GM12878 (cell line): ENCODE results near the gene OR7D2. TPM values are rescaled to one million over a fixed set of nuclear protein-coding genes. Genes with fewer than 3 reads are reported as not detected.
"Not testable (repeated sequence)": the region's sequence is repeated elsewhere in the genome, so short reads cannot be mapped to it uniquely, and the experiment has no call there.

Experiments used
- ATAC-seq: fragments of 200-7000 bp; cut with Tn5 transposase; 3 replicates; pipeline ENCODE4 v1.9.1; 2020; ENCODE audit warnings: mild to moderate bottlenecking, moderate library complexity
- BruUV-seq: library from RNA; stranded (reverse); fragments of 400-500 nt; replicated peaks from 2 replicates; lab custom pipeline; 2021; lab: Mats Ljungman, UMichigan
- CTCF ChIA-PET: fragments of 300-600 bp; sonication (Branson Sonifier 250); formaldehyde crosslinking; extraction: SDS; loops from one replicate; lab custom pipeline; 2021; ENCODE audit warnings: inconsistent platforms; lab: Yijun Ruan, JAX
- POLR2A ChIA-PET: fragments of 350-600 bp; formaldehyde crosslinking; extraction: SDS; loops from one replicate; lab custom pipeline; 2021; ENCODE audit warnings: inconsistent platforms; lab: Charles Lee
- RAD21 ChIA-PET: fragments of 300-600 bp; sonication (Branson Sonifier 250); formaldehyde crosslinking; loops from one replicate; lab custom pipeline; 2023; ENCODE audit warnings: antibody characterized with exemption; ENCODE audit not compliant: unreplicated experiment; lab: Charles Lee
- SMC1A ChIA-PET: fragments of 300-600 bp; sonication (Branson Sonifier 250); formaldehyde crosslinking; loops from one replicate; lab custom pipeline; 2023; ENCODE audit not compliant: unreplicated experiment, uncharacterized antibody; lab: Charles Lee
- DNase-seq: peaks from one replicate; pipeline ENCODE4 v3.0.0-alpha.2; 2011; ENCODE audit warnings: low read depth, low spot score
- FAIRE-seq: peaks from 3 replicates; lab custom pipeline; 2011; peaks lifted over from hg19 to GRCh38; lab: Jason Lieb, UNC
- H2AFZ ChIP-seq: 2 replicates; pipeline ENCODE4 v1.6.0; 2011; ENCODE audit warnings: low read depth, low read length, control low read depth; ENCODE audit not compliant: control insufficient read depth
- H3K27ac ChIP-seq: 2 replicates; pipeline ENCODE4 v1.5.1; 2011; ENCODE audit warnings: control low read depth; ENCODE audit not compliant: control insufficient read depth, insufficient read depth
- H3K27me3 ChIP-seq, 2 experiments: replicated peaks in 1 of 2; 2 replicates each; pipeline versions ENCODE4 v1.6.0 to v1.6.1; 2011; ENCODE audit warnings: low read length in 1 of 2; ENCODE audit not compliant: control insufficient read depth in 2 of 2, insufficient read depth in 2 of 2
- H3K36me3 ChIP-seq, 2 experiments: 2 replicates each; pipeline ENCODE4 v1.5.1; 2011; ENCODE audit warnings: low read length in 1 of 2; ENCODE audit not compliant: control insufficient read depth in 2 of 2, insufficient read depth in 2 of 2
- H3K4me1 ChIP-seq: 2 replicates; pipeline ENCODE4 v1.6.1; 2011; ENCODE audit warnings: mild to moderate bottlenecking, low read length, moderate library complexity, mixed read lengths; ENCODE audit not compliant: control insufficient read depth, insufficient read depth
- H3K4me2 ChIP-seq: 2 replicates; pipeline ENCODE4 v1.6.0; 2011; ENCODE audit warnings: control low read depth; ENCODE audit not compliant: control insufficient read depth, insufficient read depth
- H3K4me3 ChIP-seq: fragments of 200-600 bp; sonication (generic); 2 replicates; pipeline ENCODE4 v1.5.1; 2016
- H3K79me2 ChIP-seq: 2 replicates; pipeline ENCODE4 v1.6.0; 2011; ENCODE audit warnings: low read length; ENCODE audit not compliant: control insufficient read depth, insufficient read depth
- H3K9ac ChIP-seq: 2 replicates; pipeline ENCODE4 v1.8.0; 2011; ENCODE audit warnings: low read length, control low read depth, mixed read lengths; ENCODE audit not compliant: control insufficient read depth, insufficient read depth
- H3K9me3 ChIP-seq: replicated peaks from 3 replicates; pipeline ENCODE4 v1.5.1; 2011; ENCODE audit warnings: mild to moderate bottlenecking, low read length; ENCODE audit not compliant: control insufficient read depth, insufficient read depth
- H4K20me1 ChIP-seq: 2 replicates; pipeline ENCODE4 v1.6.0; 2011; ENCODE audit not compliant: control insufficient read depth, insufficient read depth
- DPF2 ChIP-seq: fragments of 450-650 bp; IDR thresholded peaks from 2 replicates; pipeline ENCODE4 v1.6.1; 2017; ENCODE audit warnings: mild to moderate bottlenecking
- ELK1 ChIP-seq: IDR thresholded peaks from 2 replicates; pipeline ENCODE4 v1.6.1; 2012; ENCODE audit warnings: low read depth, low read length, improper control_type of control experiment
- GATAD2B ChIP-seq: fragments of 450-650 bp; conservative IDR thresholded peaks from 2 replicates; pipeline ENCODE4 v1.6.1; 2017; ENCODE audit warnings: low read depth, mild to moderate bottlenecking, moderate library complexity
- NR2F1 ChIP-seq: fragments of 450-650 bp; conservative IDR thresholded peaks from 2 replicates; pipeline ENCODE4 v1.6.1; 2017; ENCODE audit warnings: mild to moderate bottlenecking
- SMAD1 ChIP-seq: fragments of 450-650 bp; IDR thresholded peaks from 2 replicates; pipeline ENCODE4 v1.6.1; 2018; ENCODE audit warnings: mild to moderate bottlenecking, low read depth; ENCODE audit not compliant: partially characterized antibody
- SMAD5 ChIP-seq: IDR thresholded peaks from 2 replicates; pipeline ENCODE4 v1.6.1; 2016; ENCODE audit warnings: antibody characterized with exemption, low read depth
- YBX1 ChIP-seq: fragments of 450-650 bp; IDR thresholded peaks from 2 replicates; pipeline ENCODE4 v1.6.1; 2016; ENCODE audit warnings: antibody characterized with exemption
- ZNF207 ChIP-seq: fragments of 450-650 bp; IDR thresholded peaks from 2 replicates; pipeline ENCODE4 v1.6.1; 2014; ENCODE audit warnings: antibody characterized with exemption, mild to moderate bottlenecking, borderline replicate concordance
- WGBS: methylation state at CpG from one replicate; pipeline ENCODE4 v1.1.6; 2016; ENCODE audit warnings: low lambda C conversion rate; ENCODE audit not compliant: insufficient replicate concordance, insufficient coverage; ENCODE audit errors: missing lambda C conversion rate; 5-methylcytosine and 5-hydroxymethylcytosine counted together
- in situ Hi-C: fragments of 300-500 bp; cut with MboI; formaldehyde crosslinking; loops from 9 replicates; pipeline ENCODE4 v1.14.3; 2018; ENCODE audit warnings: mixed read lengths
- intact Hi-C: fragments of 100-400 bp; cut with micrococcal nuclease; formaldehyde crosslinking; loops from one replicate; pipeline ENCODE4 v1.14.2; 2022; ENCODE audit not compliant: unreplicated experiment
- polyA plus RNA-seq, 11 experiments: library from polyadenylated mRNA; depleted of rRNA in 4 of 11; unstranded in 6 of 11; stranded (reverse) in 5 of 11; fragments of >200 nt; fragmentation: Nextera tagmentation in 4 of 11; fragmentation: Illumina TruSeq in 1 of 11; extraction: Ambion mirVana in 4 of 11; extraction: Trizol in 1 of 11; gene quantifications; 1 replicate in 1 of 11; 2 replicates in 10 of 11; pipeline versions ENCODE4 v1.2.1 to v1.2.3, GENCODE V29; 2011 to 2016; ENCODE audit warnings: inconsistent platforms in 2 of 11, missing spikeins in 2 of 11, low read depth in 1 of 11
- total RNA-seq, 4 experiments: library from RNA; depleted of rRNA in 3 of 4; stranded (reverse); fragments of >200 nt in 3 of 4; fragmentation: Illumina TruSeq in 1 of 4; extraction: Trizol in 1 of 4; gene quantifications; 2 replicates each; pipeline versions ENCODE4 v1.2.1 to v1.2.3, GENCODE V29; 2013 to 2021
- TF ChIP-seq, protein P1 (sequence below): IDR thresholded peaks from 2 replicates; pipeline ENCODE4 v1.6.1; 2012; ENCODE audit warnings: low read depth, low read length, improper control_type of control experiment
- TF ChIP-seq, protein P2 (sequence below): fragments of 450-650 bp; IDR thresholded peaks from 2 replicates; pipeline ENCODE4 v1.6.1; 2017; ENCODE audit warnings: mild to moderate bottlenecking, low read depth, inconsistent platforms; ENCODE audit not compliant: poor library complexity, severe bottlenecking
- TF ChIP-seq, protein P3 (sequence below), 3 experiments: IDR thresholded peaks in 2 of 3; conservative IDR thresholded peaks in 1 of 3; 2 replicates each; pipeline ENCODE4 v1.5.1; 2011; ENCODE audit warnings: low read depth in 3 of 3, low read length in 3 of 3, mild to moderate bottlenecking in 3 of 3, control low read depth in 2 of 3, moderate library complexity in 2 of 3, inconsistent platforms in 1 of 3, mixed read lengths in 1 of 3; ENCODE audit not compliant: control insufficient read depth in 2 of 3, insufficient read depth in 1 of 3; ENCODE audit errors: extremely low read depth in 1 of 3

Gene OR7D2
- total and polyA plus RNA-seq, 10 of the 15 experiments (the other 5 are each of a cell fraction or from before 2014, with no cell fraction given), result 0.04 TPM; not detected in 9

DNA sequence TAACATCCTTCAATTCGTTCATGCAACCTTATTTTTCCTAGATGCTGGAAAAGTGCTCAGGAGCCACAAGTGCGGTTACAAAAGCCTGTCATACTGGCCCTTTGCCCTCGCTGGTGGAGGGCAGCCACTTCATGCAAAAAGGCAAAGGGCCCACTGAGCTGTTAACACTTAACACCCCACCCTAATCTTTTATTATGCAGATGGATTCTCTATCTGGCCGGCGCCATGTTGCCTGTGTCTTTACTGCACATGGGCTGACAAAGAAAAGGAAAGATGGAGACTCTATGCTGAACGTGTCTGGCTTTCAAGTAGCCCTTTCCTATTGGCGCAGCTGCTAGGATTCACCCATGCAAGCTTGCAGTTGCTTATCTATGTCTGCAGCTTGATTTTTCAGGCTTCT is 10.8 kb downstream of the OR7D2 start (continued):
- TF ChIP-seq ZNF207, result no peak
- TF ChIP-seq, protein P1, sequence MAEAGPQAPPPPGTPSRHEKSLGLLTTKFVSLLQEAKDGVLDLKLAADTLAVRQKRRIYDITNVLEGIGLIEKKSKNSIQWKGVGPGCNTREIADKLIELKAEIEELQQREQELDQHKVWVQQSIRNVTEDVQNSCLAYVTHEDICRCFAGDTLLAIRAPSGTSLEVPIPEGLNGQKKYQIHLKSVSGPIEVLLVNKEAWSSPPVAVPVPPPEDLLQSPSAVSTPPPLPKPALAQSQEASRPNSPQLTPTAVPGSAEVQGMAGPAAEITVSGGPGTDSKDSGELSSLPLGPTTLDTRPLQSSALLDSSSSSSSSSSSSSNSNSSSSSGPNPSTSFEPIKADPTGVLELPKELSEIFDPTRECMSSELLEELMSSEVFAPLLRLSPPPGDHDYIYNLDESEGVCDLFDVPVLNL, result no peak
- TF ChIP-seq YBX1, result no peak
- TF ChIP-seq GATAD2B, result no peak
- no peak for TF ChIP-seq SMAD5
- TF ChIP-seq, protein P2, sequence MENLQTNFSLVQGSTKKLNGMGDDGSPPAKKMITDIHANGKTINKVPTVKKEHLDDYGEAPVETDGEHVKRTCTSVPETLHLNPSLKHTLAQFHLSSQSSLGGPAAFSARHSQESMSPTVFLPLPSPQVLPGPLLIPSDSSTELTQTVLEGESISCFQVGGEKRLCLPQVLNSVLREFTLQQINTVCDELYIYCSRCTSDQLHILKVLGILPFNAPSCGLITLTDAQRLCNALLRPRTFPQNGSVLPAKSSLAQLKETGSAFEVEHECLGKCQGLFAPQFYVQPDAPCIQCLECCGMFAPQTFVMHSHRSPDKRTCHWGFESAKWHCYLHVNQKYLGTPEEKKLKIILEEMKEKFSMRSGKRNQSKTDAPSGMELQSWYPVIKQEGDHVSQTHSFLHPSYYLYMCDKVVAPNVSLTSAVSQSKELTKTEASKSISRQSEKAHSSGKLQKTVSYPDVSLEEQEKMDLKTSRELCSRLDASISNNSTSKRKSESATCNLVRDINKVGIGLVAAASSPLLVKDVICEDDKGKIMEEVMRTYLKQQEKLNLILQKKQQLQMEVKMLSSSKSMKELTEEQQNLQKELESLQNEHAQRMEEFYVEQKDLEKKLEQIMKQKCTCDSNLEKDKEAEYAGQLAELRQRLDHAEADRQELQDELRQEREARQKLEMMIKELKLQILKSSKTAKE, result no peak
- TF ChIP-seq, protein P3, sequence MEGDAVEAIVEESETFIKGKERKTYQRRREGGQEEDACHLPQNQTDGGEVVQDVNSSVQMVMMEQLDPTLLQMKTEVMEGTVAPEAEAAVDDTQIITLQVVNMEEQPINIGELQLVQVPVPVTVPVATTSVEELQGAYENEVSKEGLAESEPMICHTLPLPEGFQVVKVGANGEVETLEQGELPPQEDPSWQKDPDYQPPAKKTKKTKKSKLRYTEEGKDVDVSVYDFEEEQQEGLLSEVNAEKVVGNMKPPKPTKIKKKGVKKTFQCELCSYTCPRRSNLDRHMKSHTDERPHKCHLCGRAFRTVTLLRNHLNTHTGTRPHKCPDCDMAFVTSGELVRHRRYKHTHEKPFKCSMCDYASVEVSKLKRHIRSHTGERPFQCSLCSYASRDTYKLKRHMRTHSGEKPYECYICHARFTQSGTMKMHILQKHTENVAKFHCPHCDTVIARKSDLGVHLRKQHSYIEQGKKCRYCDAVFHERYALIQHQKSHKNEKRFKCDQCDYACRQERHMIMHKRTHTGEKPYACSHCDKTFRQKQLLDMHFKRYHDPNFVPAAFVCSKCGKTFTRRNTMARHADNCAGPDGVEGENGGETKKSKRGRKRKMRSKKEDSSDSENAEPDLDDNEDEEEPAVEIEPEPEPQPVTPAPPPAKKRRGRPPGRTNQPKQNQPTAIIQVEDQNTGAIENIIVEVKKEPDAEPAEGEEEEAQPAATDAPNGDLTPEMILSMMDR (IDR thresholded peaks at IDR 0.05 in 2 of 3, conservative IDR thresholded peaks at IDR 0.05 in 1 of 3; ENCODE audit: control insufficient read depth in 2 of 3, extremely low read depth in 1 of 3, insufficient read depth in 1 of 3, low read depth in 3 of 3, low read length in 3 of 3), result no peak
- TF ChIP-seq ELK1, result no peak
- no peak for TF ChIP-seq NR2F1
- no peak for TF ChIP-seq DPF2
- no peak for TF ChIP-seq SMAD1
- TF ChIP-seq, all 136 proteins: peak for 0

DNA sequence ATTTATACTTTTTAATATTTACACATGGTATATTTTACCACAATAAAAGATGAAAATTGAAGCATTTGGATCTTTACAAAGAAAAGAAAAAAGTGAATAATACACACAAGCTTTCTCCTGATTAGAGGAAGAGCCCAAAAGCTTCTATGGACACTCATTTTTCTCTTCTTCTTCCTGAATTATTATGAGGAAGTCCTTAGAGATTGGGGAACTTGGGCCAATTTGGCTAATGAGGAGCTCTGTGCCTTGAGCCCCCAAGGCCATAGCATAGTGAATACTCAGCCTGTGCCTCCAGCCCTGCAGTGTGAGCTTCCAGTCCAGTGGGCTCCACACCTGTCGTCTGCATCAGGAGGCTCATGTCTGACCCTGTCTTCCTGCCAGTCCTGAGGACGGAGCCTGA is 19.3 kb downstream of the OR7D2 start:
- SMC1A ChIA-PET, result not testable (repeated sequence)

More for the DNA sequence above, 19.3 kb downstream of the OR7D2 start:
- H3K4me2 ChIP-seq, CTCF ChIA-PET, H3K79me2 ChIP-seq, H3K36me3 ChIP-seq, in situ Hi-C loops, ATAC-seq, H3K9ac ChIP-seq, H3K9me3 ChIP-seq, DNase-seq, H3K4me1 ChIP-seq, H4K20me1 ChIP-seq, H3K27me3 ChIP-seq, FAIRE-seq, intact Hi-C loops, H3K27ac ChIP-seq, POLR2A ChIA-PET, H2AFZ ChIP-seq, BruUV-seq, H3K4me3 ChIP-seq: not testable (repeated sequence)
- RAD21 ChIA-PET, result interaction anchor here (1.2 kb wide), 1 partner anchor 9 kb away, joined by 3 read pairs; no protein-coding TSS in a partner anchor
- 33% methylated on average over 1 of the region's 2 CpGs for WGBS
